Measurements from ENCODE around the gene TMEM183A. TPM values are rescaled to one million over a fixed set of nuclear protein-coding genes. Genes with fewer than 3 reads are reported as not detected.

TMEM183A gene
- total RNA-seq, 1 experiment from 2014 or later: 119 TPM

DNA sequence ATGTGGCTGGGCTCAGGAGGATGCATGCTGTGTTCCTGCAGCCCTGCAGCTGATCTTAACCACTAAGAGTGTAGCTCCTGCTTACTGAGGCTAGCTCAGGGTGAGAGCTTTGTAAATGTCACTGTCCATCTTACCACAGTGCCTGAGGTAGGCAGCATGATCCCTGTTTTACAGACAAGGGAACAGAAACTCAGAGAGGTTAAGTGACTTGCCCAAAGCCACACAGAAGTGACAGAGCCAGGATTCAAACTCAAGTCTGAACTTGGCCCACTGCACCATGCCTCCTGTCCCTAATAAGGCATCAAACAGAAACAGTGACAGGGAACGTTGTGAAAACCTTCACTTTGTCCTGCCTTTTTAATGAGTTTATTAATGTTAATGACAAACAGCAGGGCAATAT is 47.0 kb downstream of the TMEM183A start:
- H3F3A ChIP-seq (ENCODE audit: low read length, unreplicated experiment): no peaks in the 10 kb centered on the region
- no peaks in the 10 kb centered on the region for H3K36me3 ChIP-seq (ENCODE audit: low read depth, low read length)
- DNase-seq: no peak
- intact Hi-C loops (cut with micrococcal nuclease): no loop called here
- no peak overlapping the region for H3K27ac ChIP-seq (ENCODE audit: low read length)
- no peak overlapping the region for H2AFZ ChIP-seq (ENCODE audit: low read length)
- H3K4me2 ChIP-seq (ENCODE audit: low read length): no peak overlapping the region
- POLR2A ChIA-PET (ENCODE audit: unreplicated experiment): no interaction called here
- no peaks in the 10 kb centered on the region for H3K79me2 ChIP-seq (ENCODE audit: low read length)
- no peaks in the 10 kb centered on the region for H3K9me2 ChIP-seq (replicated peaks; ENCODE audit: low read length)
- no peak overlapping the region for H3K9ac ChIP-seq (ENCODE audit: low read length)
- H4K20me1 ChIP-seq (ENCODE audit: low read length): no peaks in the 10 kb centered on the region
- H3K4me1 ChIP-seq (ENCODE audit: insufficient read depth, low read length): no peaks in the 10 kb centered on the region
- H3K27me3 ChIP-seq (ENCODE audit: low read length): 0 out of 2 replicates have a peak, but pooled peaks cover 14% of the 10 kb centered on the region
- H3K9me3 ChIP-seq (ENCODE audit: low read length): no peaks in the 10 kb centered on the region
- CTCF ChIA-PET: no interaction called here
- no peak for ATAC-seq
- TF ChIP-seq EZH2phosphoT487 (IDR thresholded peaks at IDR 0.05; ENCODE audit: borderline replicate concordance, low read length) (no peak), EZH2 (IDR thresholded peaks at IDR 0.05; ENCODE audit: low read length, unreplicated experiment) (no peak)
- TF ChIP-seq, protein P1, sequence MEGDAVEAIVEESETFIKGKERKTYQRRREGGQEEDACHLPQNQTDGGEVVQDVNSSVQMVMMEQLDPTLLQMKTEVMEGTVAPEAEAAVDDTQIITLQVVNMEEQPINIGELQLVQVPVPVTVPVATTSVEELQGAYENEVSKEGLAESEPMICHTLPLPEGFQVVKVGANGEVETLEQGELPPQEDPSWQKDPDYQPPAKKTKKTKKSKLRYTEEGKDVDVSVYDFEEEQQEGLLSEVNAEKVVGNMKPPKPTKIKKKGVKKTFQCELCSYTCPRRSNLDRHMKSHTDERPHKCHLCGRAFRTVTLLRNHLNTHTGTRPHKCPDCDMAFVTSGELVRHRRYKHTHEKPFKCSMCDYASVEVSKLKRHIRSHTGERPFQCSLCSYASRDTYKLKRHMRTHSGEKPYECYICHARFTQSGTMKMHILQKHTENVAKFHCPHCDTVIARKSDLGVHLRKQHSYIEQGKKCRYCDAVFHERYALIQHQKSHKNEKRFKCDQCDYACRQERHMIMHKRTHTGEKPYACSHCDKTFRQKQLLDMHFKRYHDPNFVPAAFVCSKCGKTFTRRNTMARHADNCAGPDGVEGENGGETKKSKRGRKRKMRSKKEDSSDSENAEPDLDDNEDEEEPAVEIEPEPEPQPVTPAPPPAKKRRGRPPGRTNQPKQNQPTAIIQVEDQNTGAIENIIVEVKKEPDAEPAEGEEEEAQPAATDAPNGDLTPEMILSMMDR (conservative IDR thresholded peaks at IDR 0.05; ENCODE audit: low read depth, low read length): no peak
- BruUV-seq (replicated peaks): no TSS peak
- H3K4me3 ChIP-seq (ENCODE audit: low read length): no peak overlapping the region

DNA sequence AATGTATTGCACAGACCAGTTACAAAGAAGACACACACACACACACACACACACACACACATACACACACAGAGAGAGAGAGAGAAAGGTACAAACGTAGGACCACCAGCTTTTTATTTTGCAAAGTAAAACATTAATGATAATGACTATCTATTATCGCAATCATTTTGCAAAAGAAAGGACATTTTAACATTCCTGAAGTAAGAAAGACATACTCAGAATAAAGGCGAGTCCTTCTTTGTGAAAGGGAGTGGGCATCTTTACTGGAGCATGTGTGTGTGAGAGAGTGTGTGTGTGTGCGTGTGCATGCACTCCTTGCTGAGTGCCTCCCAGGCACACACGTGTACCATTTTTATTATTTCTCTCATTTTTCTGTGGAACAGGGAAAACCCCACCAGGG is 47.5 kb downstream of the TMEM183A start:
- Histone ChIP-seq H4K20me1 (ENCODE audit: low read length) (no peaks in the 10 kb centered on the region), H3K36me3 (ENCODE audit: low read depth, low read length) (no peaks in the 10 kb centered on the region), H3K79me2 (ENCODE audit: low read length) (no peaks in the 10 kb centered on the region), H3K27ac (ENCODE audit: low read length) (no peak overlapping the region), H2AFZ (ENCODE audit: low read length) (no peak overlapping the region), H3K9me2 (replicated peaks; ENCODE audit: low read length) (no peaks in the 10 kb centered on the region), H3F3A (ENCODE audit: low read length, unreplicated experiment) (no peaks in the 10 kb centered on the region), H3K9me3 (ENCODE audit: low read length) (no peaks in the 10 kb centered on the region), H3K4me2 (ENCODE audit: low read length) (no peak overlapping the region), H3K4me3 (ENCODE audit: low read length) (no peak overlapping the region), H3K4me1 (ENCODE audit: insufficient read depth, low read length) (no peaks in the 10 kb centered on the region), H3K27me3 (ENCODE audit: low read length) (0 out of 2 replicates have a peak, but pooled peaks cover 14% of the 10 kb centered on the region), H3K9ac (ENCODE audit: low read length) (no peak overlapping the region)
- ChIA-PET CTCF (no interaction called here), POLR2A (ENCODE audit: unreplicated experiment) (no interaction called here)
- DNase-seq (no peak), ATAC-seq (no peak)
- no TSS peak for BruUV-seq (replicated peaks)
- intact Hi-C loops (cut with micrococcal nuclease): no loop called here
- TF ChIP-seq, protein P1 (conservative IDR thresholded peaks at IDR 0.05; ENCODE audit: low read depth, low read length): no peak
- no peak for TF ChIP-seq EZH2 (IDR thresholded peaks at IDR 0.05; ENCODE audit: low read length, unreplicated experiment)
- no peak for TF ChIP-seq EZH2phosphoT487 (IDR thresholded peaks at IDR 0.05; ENCODE audit: borderline replicate concordance, low read length)

DNA sequence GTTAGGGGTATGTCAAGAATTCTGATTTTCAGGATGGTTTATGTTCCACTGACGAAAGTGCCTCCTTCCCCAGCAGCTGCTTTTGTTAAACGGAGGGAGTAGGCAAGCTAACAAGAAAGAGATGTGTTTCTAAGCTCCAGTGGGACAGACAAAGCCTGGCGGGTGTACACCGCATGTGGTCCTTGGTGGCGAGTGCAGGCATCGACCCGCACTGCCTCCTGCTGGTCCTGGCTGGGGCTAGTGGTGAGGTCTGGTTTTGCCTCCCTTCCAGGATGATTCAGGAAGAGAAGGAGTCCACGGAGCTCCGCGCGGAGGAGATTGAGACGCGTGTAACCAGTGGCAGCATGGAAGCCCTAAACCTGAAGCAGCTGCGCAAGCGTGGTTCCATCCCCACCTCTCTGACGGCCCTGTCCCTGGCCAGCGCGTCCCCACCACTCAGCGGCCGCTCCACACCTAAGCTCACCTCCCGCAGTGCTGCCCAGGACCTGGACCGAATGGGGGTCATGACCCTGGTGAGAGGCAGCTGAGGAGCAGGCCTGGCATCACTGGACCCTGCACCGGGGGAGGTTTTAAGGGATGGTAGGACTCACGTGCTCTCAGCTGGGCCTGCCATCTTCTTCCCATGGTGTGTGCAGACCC is 48.1 kb downstream of the TMEM183A start:
- no peak overlapping the region for H3K27ac ChIP-seq (ENCODE audit: low read length)
- CTCF ChIA-PET: no interaction called here
- no peaks in the 10 kb centered on the region for H3F3A ChIP-seq (ENCODE audit: low read length, unreplicated experiment)
- BruUV-seq (replicated peaks): no TSS peak
- no peaks in the 10 kb centered on the region for H4K20me1 ChIP-seq (ENCODE audit: low read length)
- H3K4me1 ChIP-seq (ENCODE audit: insufficient read depth, low read length): no peaks in the 10 kb centered on the region
- H3K9ac ChIP-seq (ENCODE audit: low read length): no peak overlapping the region
- POLR2A ChIA-PET (ENCODE audit: unreplicated experiment): no interaction called here
- no peaks in the 10 kb centered on the region for H3K36me3 ChIP-seq (ENCODE audit: low read depth, low read length)
- TF ChIP-seq, protein P1 (conservative IDR thresholded peaks at IDR 0.05; ENCODE audit: low read depth, low read length): peak; percentile 41; the same call in 1 of the 2 replicates
- TF ChIP-seq EZH2 (IDR thresholded peaks at IDR 0.05; ENCODE audit: low read length, unreplicated experiment) (no peak), EZH2phosphoT487 (IDR thresholded peaks at IDR 0.05; ENCODE audit: borderline replicate concordance, low read length) (no peak)
- H3K9me3 ChIP-seq (ENCODE audit: low read length): no peaks in the 10 kb centered on the region
- no peak overlapping the region for H3K4me3 ChIP-seq (ENCODE audit: low read length)
- intact Hi-C loops (cut with micrococcal nuclease): no loop called here
- H3K4me2 ChIP-seq (ENCODE audit: low read length): no peak overlapping the region
- no peaks in the 10 kb centered on the region for H3K79me2 ChIP-seq (ENCODE audit: low read length)
- H2AFZ ChIP-seq (ENCODE audit: low read length): no peak overlapping the region
- H3K9me2 ChIP-seq (replicated peaks; ENCODE audit: low read length): no peaks in the 10 kb centered on the region
- DNase-seq (no peak), ATAC-seq (no peak)
- 0 out of 2 replicates have a peak, but pooled peaks cover 14% of the 10 kb centered on the region for H3K27me3 ChIP-seq (ENCODE audit: low read length)

All from PC-3 (cell line).